Tibial nerve (tissue), 4 donors: ENCODE results near the gene TRPM2. TPM values are rescaled to one million over a fixed set of nuclear protein-coding genes. Genes with fewer than 3 reads are reported as not detected.

Source experiments
- DNase-seq, 2 donors: peaks; one replicate each; pipeline ENCODE4 v3.0.0-alpha.2; 2019; ENCODE audit warnings: low spot score in 2 of 2
- H3K27ac ChIP-seq, 4 donors: fragments of 200-600 bp; sonication (generic) in 3 of 4; one replicate each; pipeline ENCODE4 v1.5.1; 2017 to 2019; ENCODE audit warnings: mild to moderate bottlenecking in 1 of 4
- H3K27me3 ChIP-seq, 2 donors: fragments of 200-600 bp; sonication (generic) in 1 of 2; one replicate each; pipeline versions ENCODE4 v1.5.1 to v1.6.0; 2017 to 2019
- H3K36me3 ChIP-seq, 3 donors: fragments of 200-600 bp; sonication (generic); one replicate each; pipeline ENCODE4 v1.5.1; 2018 to 2019
- H3K4me1 ChIP-seq, 4 donors: fragments of 200-600 bp; sonication (generic) in 3 of 4; one replicate each; pipeline ENCODE4 v1.5.1; 2017 to 2019
- H3K4me3 ChIP-seq, 4 donors: fragments of 200-600 bp; sonication (generic) in 3 of 4; one replicate each; pipeline ENCODE4 v1.5.1; 2017 to 2019; ENCODE audit warnings: mild to moderate bottlenecking in 1 of 4, moderate library complexity in 1 of 4
- H3K9me3 ChIP-seq, 4 donors: fragments of 200-600 bp; sonication (generic) in 3 of 4; one replicate each; pipeline ENCODE4 v1.5.1; 2017 to 2019
- CTCF ChIP-seq, 5 experiments: fragments of 200-600 bp in 3 of 5; fragments of 450-650 bp in 2 of 5; sonication (generic) in 3 of 5; IDR thresholded peaks; one replicate each; pipeline ENCODE4 v1.5.1; 2016 to 2019; ENCODE audit warnings: antibody characterized with exemption in 5 of 5, mild to moderate bottlenecking in 3 of 5, moderate library complexity in 2 of 5
- EP300 ChIP-seq, 2 donors: sonication (generic); formaldehyde crosslinking; IDR thresholded peaks; one replicate each; pipeline ENCODE4 v1.6.1; 2017; ENCODE audit warnings: antibody characterized with exemption in 2 of 2, mild to moderate bottlenecking in 1 of 2
- POLR2A ChIP-seq, 2 donors: fragments of 450-650 bp; IDR thresholded peaks; one replicate each; pipeline ENCODE4 v1.6.1; 2017; ENCODE audit warnings: antibody characterized with exemption in 2 of 2, mild to moderate bottlenecking in 2 of 2, moderate library complexity in 2 of 2
- WGBS, 2 donors: methylation state at CpG; one replicate each; pipeline ENCODE4 v1.1.5; 2018; 5-methylcytosine and 5-hydroxymethylcytosine counted together
- total RNA-seq, 4 donors: library from RNA; depleted of rRNA; stranded (reverse); fragments of >200 nt; gene quantifications; one replicate each; pipeline ENCODE4 v1.1.0, GENCODE V29; 2016

Gene TRPM2
- total RNA-seq, 4 donors from 2014 or later = 4.9 to 10.3 (median 7.8) TPM

GRCh38 chr21:44324854-44325107 is 28.6 kb upstream of the TRPM2 start:
- TF ChIP-seq POLR2A (IDR thresholded peaks at IDR 0.05) (no peak), EP300 (IDR thresholded peaks at IDR 0.05) (no peak), CTCF (IDR thresholded peaks at IDR 0.05) (no peak)
- no peak for DNase-seq
- 85 to 86% methylated on average over 6 to 11 of the region's 11 CpGs for WGBS, 2 donors
- Histone ChIP-seq H3K4me1 (peaks cover 0 to 5% (median 0%) of the 10 kb centered on the region in 4 donors), H3K4me3 (no peak overlapping the region), H3K27ac (peak overlapping the region in 2 of 4 donors; percentile 40 to 52), H3K36me3 (peaks cover 4 to 92% (median 28%) of the 10 kb centered on the region in 3 donors), H3K9me3 (no peaks in the 10 kb centered on the region), H3K27me3 (no peaks in the 10 kb centered on the region)

DNA sequence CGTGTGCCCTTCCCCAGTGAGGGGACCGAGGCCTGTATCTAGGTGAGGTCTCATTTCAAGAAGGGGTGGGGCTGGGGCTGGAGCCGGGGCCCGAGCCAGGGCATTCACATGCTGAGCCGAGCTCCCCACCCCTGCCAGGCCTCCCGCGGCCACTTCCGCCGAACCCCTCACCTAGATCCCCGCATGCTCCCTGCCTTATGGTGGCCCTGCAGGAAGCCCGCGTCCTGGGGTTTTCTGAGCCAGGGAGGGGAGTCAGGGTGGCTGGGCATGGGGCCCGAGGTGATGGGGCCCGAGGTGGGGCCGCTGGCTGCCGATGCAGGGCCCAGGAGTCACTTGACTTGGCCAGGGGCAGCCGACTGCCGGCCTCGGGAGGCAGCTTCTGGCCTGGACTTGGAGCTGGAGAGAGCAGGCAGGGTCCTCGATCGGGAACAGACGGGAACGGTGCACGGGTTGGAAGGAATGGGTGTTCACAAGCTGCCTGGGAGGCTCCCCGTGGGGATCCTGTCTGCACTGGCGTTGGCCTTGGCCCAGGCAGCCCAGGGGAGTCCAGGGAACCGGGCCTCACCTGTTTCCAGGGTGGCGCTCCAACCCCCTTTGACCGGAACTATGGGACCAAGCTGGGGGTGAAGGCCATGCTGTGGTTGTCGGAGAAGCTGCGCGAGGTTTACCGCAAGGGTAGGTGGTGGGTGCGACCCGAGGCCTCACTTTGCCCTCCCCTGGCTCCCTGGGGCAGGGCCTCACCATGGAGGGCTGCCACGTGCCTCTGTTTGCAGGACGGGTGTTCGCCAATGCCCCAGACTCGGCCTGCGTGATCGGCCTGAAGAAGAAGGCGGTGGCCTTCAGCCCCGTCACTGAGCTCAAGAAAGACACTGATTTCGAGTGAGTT is 27.8 kb upstream of the TRPM2 start:
- no peaks in the 10 kb centered on the region for H3K9me3 ChIP-seq
- TF ChIP-seq EP300 (IDR thresholded peaks at IDR 0.05) (no peak), POLR2A (IDR thresholded peaks at IDR 0.05) (no peak), CTCF (IDR thresholded peaks at IDR 0.05) (no peak)
- DNase-seq = no peak
- no peaks in the 10 kb centered on the region for H3K27me3 ChIP-seq
- H3K36me3 ChIP-seq = peaks cover 4 to 92% (median 24%) of the 10 kb centered on the region in 3 donors
- H3K27ac ChIP-seq = peak overlapping the region in 2 of 4 donors; percentile 52 to 74
- 89 to 92% methylated on average over 35 to 44 of the region's 44 CpGs for WGBS, 2 donors
- H3K4me1 ChIP-seq = peaks cover 0 to 6% (median 0%) of the 10 kb centered on the region in 4 donors
- H3K4me3 ChIP-seq = no peak overlapping the region

GRCh38 chr21:44326272-44326647 is 27.2 kb upstream of the TRPM2 start:
- peaks cover 4 to 92% (median 21%) of the 10 kb centered on the region in 3 donors for H3K36me3 ChIP-seq
- no peaks in the 10 kb centered on the region for H3K9me3 ChIP-seq
- no peak for DNase-seq
- no peak overlapping the region for H3K4me3 ChIP-seq
- H3K27me3 ChIP-seq = no peaks in the 10 kb centered on the region
- H3K4me1 ChIP-seq = peaks cover 0 to 13% (median 0%) of the 10 kb centered on the region in 4 donors
- TF ChIP-seq EP300 (IDR thresholded peaks at IDR 0.05) = no peak
- TF ChIP-seq CTCF (IDR thresholded peaks at IDR 0.05) = no peak
- no peak for TF ChIP-seq POLR2A (IDR thresholded peaks at IDR 0.05)
- peak overlapping the region in 2 of 4 donors; percentile 52 to 74 for H3K27ac ChIP-seq
- WGBS, 2 donors = 86 to 95% methylated on average over 8 to 9 of the region's 13 CpGs

DNA sequence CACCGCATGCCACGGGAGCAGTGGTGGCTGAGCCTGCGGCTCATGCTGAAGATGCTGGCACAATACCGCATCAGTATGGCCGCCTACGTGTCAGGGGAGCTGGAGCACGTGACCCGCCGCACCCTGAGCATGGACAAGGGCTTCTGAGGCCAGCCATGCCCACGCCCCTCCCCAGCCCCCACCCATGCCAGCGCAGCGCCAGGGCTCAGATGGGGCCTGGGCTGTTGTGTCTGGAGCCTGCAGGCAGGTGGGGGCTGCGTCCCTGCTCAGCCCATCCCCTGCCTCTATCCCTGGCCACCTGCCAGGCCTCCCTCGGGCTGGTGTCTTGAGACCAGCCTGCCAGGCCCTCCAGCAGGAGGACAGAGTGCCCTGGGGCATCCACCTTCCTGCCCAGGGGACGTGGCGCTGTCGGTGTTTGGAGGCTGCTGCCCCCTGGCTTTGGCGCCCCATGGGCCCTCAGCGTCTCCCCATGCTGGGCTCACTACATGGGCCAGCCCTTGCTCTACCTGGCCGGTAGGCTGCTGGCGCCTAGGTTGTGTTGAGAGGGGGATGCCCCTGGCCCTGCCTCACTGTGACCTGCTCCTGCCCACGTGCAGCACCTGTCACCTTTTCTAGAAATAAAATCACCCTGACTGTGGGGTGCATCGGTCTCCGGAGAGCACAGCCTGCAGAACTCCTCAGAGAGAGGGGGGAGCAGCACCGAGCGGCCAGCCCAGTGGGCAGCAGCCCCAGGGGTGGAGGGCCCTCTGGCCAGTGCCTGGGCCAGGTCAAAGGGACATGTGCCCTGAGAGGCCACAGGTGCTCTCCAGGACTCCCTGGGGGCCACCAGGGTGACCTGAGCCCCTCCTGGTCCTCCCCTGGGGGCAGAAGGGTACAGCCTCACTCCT is 26.5 kb upstream of the TRPM2 start:
- no peak for TF ChIP-seq POLR2A (IDR thresholded peaks at IDR 0.05)
- TF ChIP-seq EP300 (IDR thresholded peaks at IDR 0.05) = peak in 1 of 2 donors; percentile 43
- Histone ChIP-seq H3K4me1 (peaks cover 0 to 13% (median 0%) of the 10 kb centered on the region in 4 donors), H3K36me3 (peaks cover 4 to 89% (median 21%) of the 10 kb centered on the region in 3 donors), H3K27me3 (no peaks in the 10 kb centered on the region), H3K9me3 (no peaks in the 10 kb centered on the region), H3K4me3 (no peak overlapping the region), H3K27ac (peak overlapping the region in 2 of 4 donors; percentile 14 to 74)
- no peak for DNase-seq
- 76 to 80% methylated on average over 19 to 20 of the region's 26 CpGs for WGBS, 2 donors

DNA sequence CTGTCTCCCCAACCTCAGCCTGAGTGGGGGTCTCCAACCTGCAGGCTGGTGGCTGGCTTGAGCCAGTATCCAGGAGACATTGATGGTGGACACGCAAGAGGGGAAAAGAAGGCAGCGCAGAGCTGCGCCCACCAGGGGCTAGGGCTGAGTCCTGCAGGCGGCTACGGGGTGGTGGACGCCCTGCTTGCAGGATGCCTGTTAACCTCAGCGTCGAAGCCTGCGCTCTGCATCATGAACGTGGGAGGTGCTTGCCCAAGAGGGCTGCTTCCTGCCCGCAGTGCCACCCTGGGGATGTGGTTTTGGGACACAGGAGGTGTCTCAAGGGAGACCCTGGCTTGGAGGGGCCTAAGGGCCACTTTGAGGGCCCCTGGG is 25.8 kb upstream of the TRPM2 start:
- no peak overlapping the region for H3K4me3 ChIP-seq
- H3K27ac ChIP-seq = peak overlapping the region in 1 of 4 donors; percentile 74
- H3K4me1 ChIP-seq = peaks cover 0 to 13% (median 0%) of the 10 kb centered on the region in 4 donors
- H3K9me3 ChIP-seq = no peaks in the 10 kb centered on the region
- no peak for TF ChIP-seq EP300 (IDR thresholded peaks at IDR 0.05)
- no peak for TF ChIP-seq CTCF (IDR thresholded peaks at IDR 0.05)
- no peak for TF ChIP-seq POLR2A (IDR thresholded peaks at IDR 0.05)
- peaks cover 4 to 89% (median 21%) of the 10 kb centered on the region in 3 donors for H3K36me3 ChIP-seq
- WGBS, 2 donors = 89 to 91% methylated on average over 10 to 11 of the region's 11 CpGs
- no peaks in the 10 kb centered on the region for H3K27me3 ChIP-seq
- DNase-seq = no peak
